Smooth muscle cell (in vitro differentiated cells): Measurements from ENCODE around the gene NRP2. TPM values are rescaled to one million over a fixed set of nuclear protein-coding genes. Genes with fewer than 3 reads are reported as not detected.

Experiments
- DNase-seq: peaks from one replicate; lab custom pipeline; 2025; ENCODE audit not compliant: unreplicated experiment; lab: John Stamatoyannopoulos, UW
- H2AFZ ChIP-seq: fragments of 200-600 bp; sonication (generic); 2 replicates; pipeline ENCODE4 v1.6.0; 2016; ENCODE audit warnings: antibody characterized with exemption, low read depth, mild to moderate bottlenecking
- H3F3A ChIP-seq: fragments of 200-600 bp; sonication (generic); 2 replicates; pipeline ENCODE4 v1.6.0; 2017; ENCODE audit warnings: antibody characterized with exemption, low read depth
- H3K27ac ChIP-seq: fragments of 200-600 bp; sonication (generic); 2 replicates; pipeline ENCODE4 v1.5.1; 2016; ENCODE audit warnings: low read depth, mild to moderate bottlenecking
- H3K27me3 ChIP-seq: fragments of 200-600 bp; sonication (generic); 2 replicates; pipeline ENCODE4 v1.6.1; 2016; ENCODE audit warnings: low read depth, mild to moderate bottlenecking
- H3K36me3 ChIP-seq: fragments of 200-600 bp; sonication (generic); 2 replicates; pipeline ENCODE4 v1.5.1; 2016; ENCODE audit warnings: low read depth
- H3K4me1 ChIP-seq: fragments of 200-600 bp; sonication (generic); 2 replicates; pipeline ENCODE4 v1.5.1; 2016; ENCODE audit warnings: low read depth
- H3K4me2 ChIP-seq: fragments of 200-600 bp; sonication (generic); 2 replicates; pipeline ENCODE4 v1.6.0; 2016; ENCODE audit warnings: mild to moderate bottlenecking
- H3K4me3 ChIP-seq: fragments of 200-600 bp; sonication (generic); 2 replicates; pipeline ENCODE4 v1.5.1; 2016; ENCODE audit warnings: mild to moderate bottlenecking
- H3K79me2 ChIP-seq: fragments of 200-600 bp; sonication (generic); 2 replicates; pipeline ENCODE4 v1.6.0; 2016; ENCODE audit warnings: low read depth, mild to moderate bottlenecking
- H3K9ac ChIP-seq: fragments of 200-600 bp; sonication (generic); 2 replicates; pipeline ENCODE4 v1.6.0; 2016; ENCODE audit warnings: low read depth
- H3K9me3 ChIP-seq: fragments of 200-600 bp; sonication (generic); replicated peaks from 2 replicates; pipeline ENCODE4 v1.5.1; 2016; ENCODE audit warnings: low read depth
- H4K20me1 ChIP-seq: fragments of 200-600 bp; sonication (generic); 2 replicates; pipeline ENCODE4 v1.6.0; 2016; ENCODE audit warnings: low read depth
- CTCF ChIP-seq: fragments of 200-600 bp; sonication (generic); IDR thresholded peaks from 2 replicates; pipeline ENCODE4 v1.5.1; 2017; ENCODE audit warnings: borderline replicate concordance, mild to moderate bottlenecking, antibody characterized with exemption; ENCODE audit not compliant: insufficient read depth, poor library complexity, severe bottlenecking
- WGBS: methylation state at CpG from one replicate; pipeline ENCODE4 v1.1.7; 2016; ENCODE audit warnings: low lambda C conversion rate; 5-methylcytosine and 5-hydroxymethylcytosine counted together
- polyA plus RNA-seq: library from polyadenylated mRNA; unstranded; fragments of >200 nt; fragmentation: Nextera tagmentation; extraction: Ambion mirVana; gene quantifications from 2 replicates; pipeline ENCODE4 v1.2.1, GENCODE V29; 2016
- total RNA-seq: library from RNA; depleted of rRNA; stranded (reverse); fragments of >200 nt; gene quantifications from 2 replicates; pipeline ENCODE4 v1.2.3, GENCODE V29; 2014

Gene NRP2
- total and polyA plus RNA-seq, 2 experiments from 2014 or later: 58.4 to 96.1 TPM

- H3K4me3 ChIP-seq: no peak overlapping the region
- no peaks in the 10 kb centered on the region for H4K20me1 ChIP-seq
- H3K27ac ChIP-seq: no peak overlapping the region
- H3K4me1 ChIP-seq: no peaks in the 10 kb centered on the region
- no peaks in the 10 kb centered on the region for H3K36me3 ChIP-seq
- H3F3A ChIP-seq: no peaks in the 10 kb centered on the region
- no peaks in the 10 kb centered on the region for H3K27me3 ChIP-seq
- DNase-seq: no peak
- H3K79me2 ChIP-seq: no peaks in the 10 kb centered on the region
- no peaks in the 10 kb centered on the region for H3K9me3 ChIP-seq
- H2AFZ ChIP-seq: no peak overlapping the region
- 58% methylated on average over 6 of the region's 6 CpGs for WGBS
- no peak overlapping the region for H3K4me2 ChIP-seq
- no peak for TF ChIP-seq CTCF
- no peak overlapping the region for H3K9ac ChIP-seq
Measured at GRCh38 chr2:205642599-205643356, 39.5 kb upstream of the NRP2 start.

- no peaks in the 10 kb centered on the region for H4K20me1 ChIP-seq
- no peak for DNase-seq
- H3K36me3 ChIP-seq: no peaks in the 10 kb centered on the region
- H3F3A ChIP-seq: no peaks in the 10 kb centered on the region
- no peak overlapping the region for H3K4me2 ChIP-seq
- H3K27ac ChIP-seq: no peak overlapping the region
- H3K79me2 ChIP-seq: no peaks in the 10 kb centered on the region
- no peaks in the 10 kb centered on the region for H3K9me3 ChIP-seq
- no peaks in the 10 kb centered on the region for H3K27me3 ChIP-seq
- 77% methylated on average over 10 of the region's 10 CpGs for WGBS
- TF ChIP-seq CTCF: no peak
- no peak overlapping the region for H3K9ac ChIP-seq
- no peak overlapping the region for H3K4me3 ChIP-seq
- H2AFZ ChIP-seq: no peak overlapping the region
- no peaks in the 10 kb centered on the region for H3K4me1 ChIP-seq
Measured at GRCh38 chr2:205643391-205643885, 38.9 kb upstream of the NRP2 start.

GRCh38 chr2:205644018-205644417, 38.3 kb upstream of the NRP2 start:
- Histone ChIP-seq H3K9me3 (no peaks in the 10 kb centered on the region), H3K4me1 (no peaks in the 10 kb centered on the region), H3K27ac (no peak overlapping the region), H3K27me3 (no peaks in the 10 kb centered on the region), H3F3A (no peaks in the 10 kb centered on the region), H2AFZ (no peak overlapping the region), H3K4me3 (no peak overlapping the region), H3K79me2 (no peaks in the 10 kb centered on the region), H3K4me2 (no peak overlapping the region), H3K36me3 (no peaks in the 10 kb centered on the region), H3K9ac (no peak overlapping the region), H4K20me1 (no peaks in the 10 kb centered on the region)
- WGBS: 75% methylated on average over 5 of the region's 5 CpGs
- TF ChIP-seq CTCF: no peak
- no peak for DNase-seq

GRCh38 chr2:205646680-205647079, 35.6 kb upstream of the NRP2 start:
- no peak for TF ChIP-seq CTCF
- no peak overlapping the region for H3K4me2 ChIP-seq
- DNase-seq: no peak
- no peak overlapping the region for H3K4me3 ChIP-seq
- no peaks in the 10 kb centered on the region for H3K36me3 ChIP-seq
- no peaks in the 10 kb centered on the region for H3K27me3 ChIP-seq
- no peak overlapping the region for H3K27ac ChIP-seq
- WGBS: 90% methylated on average over 8 of the region's 8 CpGs
- no peaks in the 10 kb centered on the region for H3K79me2 ChIP-seq
- no peaks in the 10 kb centered on the region for H4K20me1 ChIP-seq
- H3K9ac ChIP-seq: no peak overlapping the region
- H2AFZ ChIP-seq: no peak overlapping the region
- peaks cover 12% of the 10 kb centered on the region for H3K4me1 ChIP-seq
- no peaks in the 10 kb centered on the region for H3F3A ChIP-seq
- no peaks in the 10 kb centered on the region for H3K9me3 ChIP-seq
